HG03045 (cell line): ENCODE measurements around the gene OR4B1.

Experiments
- ATAC-seq: cut with Tn5 transposase; IDR thresholded peaks from one replicate; pipeline ENCODE4 v1.9.1; 2021; ENCODE audit warnings: mild to moderate bottlenecking, moderate library complexity; ENCODE audit not compliant: unreplicated experiment

Gene OR4B1

DNA sequence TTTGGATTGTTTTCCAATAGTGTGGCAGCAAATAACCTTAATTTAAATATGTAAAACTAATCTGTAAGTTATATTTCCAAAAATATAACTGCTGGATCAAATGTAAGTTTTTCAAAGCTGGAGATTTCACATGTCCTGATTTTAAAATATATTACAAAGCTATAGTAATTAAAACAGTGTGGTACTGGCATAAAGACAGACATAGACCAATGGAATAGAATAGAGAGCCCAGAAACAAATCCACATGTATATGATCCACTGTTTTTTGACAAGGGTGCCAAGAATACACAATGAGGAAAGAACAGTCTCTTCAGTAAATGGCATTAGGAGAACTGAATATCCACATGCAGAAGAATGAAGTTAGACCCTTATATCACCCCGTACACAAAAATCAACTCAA lies 32.3 kb downstream of the OR4B1 start:
- ATAC-seq: no peak

- no peak for ATAC-seq
These were observed 45.0 kb downstream of the OR4B1 start for GRCh38 chr11:48261600-48261999.

DNA sequence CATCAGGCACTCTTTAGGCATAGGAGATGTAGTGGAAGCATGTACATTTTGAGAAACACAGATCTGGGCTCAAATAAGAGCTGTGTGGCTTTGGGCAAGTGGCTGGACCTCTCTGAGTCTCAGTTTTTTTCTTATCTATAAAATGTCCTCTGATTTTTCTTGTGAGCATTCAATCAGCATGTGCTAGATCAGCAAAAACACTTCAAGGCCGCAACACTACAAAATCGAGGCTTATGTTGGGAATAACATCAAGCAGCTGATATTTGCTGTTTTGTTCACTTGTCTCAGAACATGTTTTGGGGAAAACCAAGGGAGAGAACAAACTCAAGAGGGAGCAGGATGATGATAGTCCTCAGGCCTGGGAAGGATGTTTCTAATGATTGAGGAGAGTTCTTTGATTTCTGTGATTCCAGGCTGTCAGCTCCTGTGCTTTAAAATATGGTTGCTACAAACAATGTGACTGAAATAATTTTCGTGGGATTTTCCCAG lies 46.9 kb downstream of the OR4B1 start, which contains the start of gene OR4X1:
Gene OR4X1, plus strand, starts transcription at position 439 of the 489 bp plus-strand sequence. Its CDS starts 0 bp downstream, at position 439.
- ATAC-seq: no peak
